OCI-LY3 (cell line): Measurements from ENCODE around the gene COLQ.
A peak's percentile ranks its signal among the peaks of the same experiment; 100 is the strongest.

Experiments
- H2AFZ ChIP-seq: fragments of 200-600, 300-600 bp; shearing (Covaris generic); 2 replicates; pipeline ENCODE4 v1.6.0; 2014; ENCODE audit warnings: antibody characterized with exemption, low read depth, low read length
- H3K27ac ChIP-seq: fragments of 200-600, 300-600 bp; sonication (generic); 2 replicates; pipeline ENCODE4 v1.5.1; 2014; ENCODE audit warnings: mild to moderate bottlenecking, low read length, moderate library complexity, mixed read lengths
- H3K27me3 ChIP-seq: fragments of 200-600, 300-600 bp; sonication (generic); 2 replicates; pipeline ENCODE4 v1.6.1; 2014; ENCODE audit warnings: low read depth, low read length, mixed read lengths
- H3K36me3 ChIP-seq: fragments of 200-600, 300-600 bp; sonication (generic); replicated peaks from 2 replicates; pipeline ENCODE3; 2014; ENCODE audit warnings: low read depth, low read length, mixed read lengths
- H3K4me1 ChIP-seq: fragments of 300-600, 200-600 bp; sonication (generic); 2 replicates; pipeline ENCODE4 v1.6.1; 2014; ENCODE audit warnings: low read length, mixed read lengths
- H3K4me2 ChIP-seq: fragments of 200-600, 300-600 bp; sonication (generic); 2 replicates; pipeline ENCODE4 v1.6.1; 2014; ENCODE audit warnings: low read length, mixed read lengths
- H3K4me3 ChIP-seq: fragments of 300-600, 200-600 bp; sonication (generic); 2 replicates; pipeline ENCODE4 v1.5.1; 2014; ENCODE audit warnings: antibody characterized with exemption, mild to moderate bottlenecking, low read length, moderate library complexity
- H3K79me2 ChIP-seq: fragments of 300-600, 200-600 bp; shearing (Covaris generic); 2 replicates; pipeline ENCODE4 v1.6.1; 2014; ENCODE audit warnings: mild to moderate bottlenecking, low read length, mixed read lengths
- H3K9ac ChIP-seq: fragments of 300-600, 200-600 bp; shearing (Covaris generic); 2 replicates; pipeline ENCODE4 v1.6.0; 2014; ENCODE audit warnings: mild to moderate bottlenecking, low read length, moderate library complexity
- H3K9me3 ChIP-seq: fragments of 200-600, 300-600 bp; shearing (Covaris generic); 2 replicates; pipeline ENCODE4 v1.6.1; 2014; ENCODE audit warnings: low read length, mixed read lengths; ENCODE audit not compliant: insufficient read depth
- H4K20me1 ChIP-seq: fragments of 200-600, 300-600 bp; sonication (generic); 2 replicates; pipeline ENCODE4 v1.6.1; 2016; ENCODE audit warnings: low read length, mixed read lengths; ENCODE audit not compliant: insufficient read depth
- EZH2phosphoT487 ChIP-seq: fragments of 200-600 bp; shearing (Covaris generic); IDR thresholded peaks from 2 replicates; pipeline ENCODE4 v1.6.1; 2018; ENCODE audit warnings: antibody characterized with exemption, mixed run types, low read depth
- TF ChIP-seq, protein P1 (sequence below): fragments of 200-600, 300-600 bp; sonication (generic); IDR thresholded peaks from 2 replicates; pipeline ENCODE4 v1.5.1; 2014; ENCODE audit warnings: antibody characterized with exemption, low read length, low read depth

COLQ gene

DNA sequence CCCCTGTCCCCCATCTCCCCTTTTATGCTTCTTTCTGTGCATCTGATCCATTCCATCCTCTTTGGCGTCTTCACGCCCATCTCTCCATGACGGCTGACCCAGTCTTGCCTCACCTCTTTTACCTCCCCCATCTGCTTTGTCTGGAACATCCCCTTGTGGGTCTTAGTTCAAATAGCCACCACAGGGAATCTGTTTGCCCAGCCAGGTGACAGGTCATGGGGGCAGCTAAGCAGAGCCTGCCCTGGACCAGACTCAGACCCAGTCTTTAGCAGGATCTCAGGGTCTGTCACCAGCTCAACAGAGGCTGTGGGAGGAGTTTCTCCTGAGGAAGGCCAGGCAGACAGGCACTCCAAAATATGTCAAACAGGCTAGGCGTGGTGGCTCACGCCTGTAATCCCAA lies 28.1 kb downstream of the COLQ start:
- TF ChIP-seq, protein P1, sequence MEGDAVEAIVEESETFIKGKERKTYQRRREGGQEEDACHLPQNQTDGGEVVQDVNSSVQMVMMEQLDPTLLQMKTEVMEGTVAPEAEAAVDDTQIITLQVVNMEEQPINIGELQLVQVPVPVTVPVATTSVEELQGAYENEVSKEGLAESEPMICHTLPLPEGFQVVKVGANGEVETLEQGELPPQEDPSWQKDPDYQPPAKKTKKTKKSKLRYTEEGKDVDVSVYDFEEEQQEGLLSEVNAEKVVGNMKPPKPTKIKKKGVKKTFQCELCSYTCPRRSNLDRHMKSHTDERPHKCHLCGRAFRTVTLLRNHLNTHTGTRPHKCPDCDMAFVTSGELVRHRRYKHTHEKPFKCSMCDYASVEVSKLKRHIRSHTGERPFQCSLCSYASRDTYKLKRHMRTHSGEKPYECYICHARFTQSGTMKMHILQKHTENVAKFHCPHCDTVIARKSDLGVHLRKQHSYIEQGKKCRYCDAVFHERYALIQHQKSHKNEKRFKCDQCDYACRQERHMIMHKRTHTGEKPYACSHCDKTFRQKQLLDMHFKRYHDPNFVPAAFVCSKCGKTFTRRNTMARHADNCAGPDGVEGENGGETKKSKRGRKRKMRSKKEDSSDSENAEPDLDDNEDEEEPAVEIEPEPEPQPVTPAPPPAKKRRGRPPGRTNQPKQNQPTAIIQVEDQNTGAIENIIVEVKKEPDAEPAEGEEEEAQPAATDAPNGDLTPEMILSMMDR: no peak
- TF ChIP-seq EZH2phosphoT487: no peak
- Histone ChIP-seq H2AFZ (no peak overlapping the region), H3K27me3 (0 out of 2 replicates have a peak, but pooled peaks cover 10% of the 10 kb centered on the region), H3K9me3 (no peaks in the 10 kb centered on the region), H3K27ac (no peak overlapping the region), H3K4me1 (peaks cover 24% of the 10 kb centered on the region), H3K4me2 (no peak overlapping the region), H4K20me1 (no peaks in the 10 kb centered on the region), H3K79me2 (no peaks in the 10 kb centered on the region), H3K36me3 (no peaks in the 10 kb centered on the region), H3K4me3 (no peak overlapping the region), H3K9ac (no peak overlapping the region)

DNA sequence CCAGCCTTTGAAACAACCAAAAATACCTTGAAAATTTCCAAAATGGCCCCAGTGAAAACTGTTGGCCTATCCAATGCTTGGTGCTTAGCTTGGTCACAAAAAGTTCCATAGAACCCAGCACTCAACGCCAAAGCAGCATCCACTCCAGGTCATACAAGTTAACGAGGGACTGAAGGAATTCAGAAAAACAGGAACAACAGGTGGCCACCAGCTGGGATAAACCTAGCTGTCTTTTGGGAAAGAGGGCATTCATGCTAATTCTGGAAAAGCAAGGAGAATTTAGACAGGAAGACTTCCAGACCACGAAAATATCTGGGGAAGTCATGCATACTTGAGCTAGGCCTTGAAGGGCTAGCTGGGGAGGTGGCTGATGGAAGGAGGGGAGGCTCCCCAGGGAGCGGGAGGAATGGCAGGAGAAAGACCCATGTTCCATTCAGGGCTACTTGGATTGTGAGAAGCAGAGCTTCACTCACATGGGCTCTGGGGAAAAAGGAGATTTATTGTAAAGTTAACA lies 28.6 kb downstream of the COLQ start:
- Histone ChIP-seq H3K9ac (no peak overlapping the region), H4K20me1 (no peaks in the 10 kb centered on the region), H3K4me1 (peaks cover 24% of the 10 kb centered on the region), H3K27ac (no peak overlapping the region), H3K4me3 (no peak overlapping the region), H3K4me2 (no peak overlapping the region), H3K79me2 (no peaks in the 10 kb centered on the region), H3K36me3 (no peaks in the 10 kb centered on the region), H3K27me3 (0 out of 2 replicates have a peak, but pooled peaks cover 10% of the 10 kb centered on the region), H2AFZ (no peak overlapping the region), H3K9me3 (no peaks in the 10 kb centered on the region)
- TF ChIP-seq, protein P1: no peak

DNA sequence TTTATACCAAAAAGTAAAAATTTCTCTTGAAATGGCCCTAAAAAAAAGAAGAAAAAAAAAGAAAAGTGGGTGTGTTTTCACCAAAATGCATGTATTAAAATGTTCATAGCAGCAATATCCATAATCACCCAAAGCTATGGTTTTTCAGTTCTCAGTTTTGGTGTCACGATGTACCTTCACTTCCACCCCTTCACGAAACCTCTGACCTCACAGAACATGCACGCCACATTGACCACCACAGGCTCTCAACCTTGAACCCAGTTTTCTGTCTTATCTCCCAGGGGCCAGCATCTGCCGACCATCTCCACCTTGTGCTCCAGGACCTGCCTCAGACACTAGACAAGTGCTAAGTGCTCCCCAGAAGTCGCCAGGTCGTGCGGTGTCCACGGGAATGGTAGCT lies 30.4 kb downstream of the COLQ start:
- H3K9ac ChIP-seq: no peak overlapping the region
- no peaks in the 10 kb centered on the region for H4K20me1 ChIP-seq
- no peak overlapping the region for H3K4me3 ChIP-seq
- H3K9me3 ChIP-seq: no peaks in the 10 kb centered on the region
- H3K27me3 ChIP-seq: 0 out of 2 replicates have a peak, but pooled peaks cover 14% of the 10 kb centered on the region
- no peak overlapping the region for H3K27ac ChIP-seq
- H3K4me1 ChIP-seq: peaks cover 10% of the 10 kb centered on the region
- no peaks in the 10 kb centered on the region for H3K79me2 ChIP-seq
- no peak overlapping the region for H2AFZ ChIP-seq
- no peaks in the 10 kb centered on the region for H3K36me3 ChIP-seq
- peak overlapping the region; percentile 12; the same call in 1 of the 2 replicates for H3K4me2 ChIP-seq
- TF ChIP-seq EZH2phosphoT487: no peak

DNA sequence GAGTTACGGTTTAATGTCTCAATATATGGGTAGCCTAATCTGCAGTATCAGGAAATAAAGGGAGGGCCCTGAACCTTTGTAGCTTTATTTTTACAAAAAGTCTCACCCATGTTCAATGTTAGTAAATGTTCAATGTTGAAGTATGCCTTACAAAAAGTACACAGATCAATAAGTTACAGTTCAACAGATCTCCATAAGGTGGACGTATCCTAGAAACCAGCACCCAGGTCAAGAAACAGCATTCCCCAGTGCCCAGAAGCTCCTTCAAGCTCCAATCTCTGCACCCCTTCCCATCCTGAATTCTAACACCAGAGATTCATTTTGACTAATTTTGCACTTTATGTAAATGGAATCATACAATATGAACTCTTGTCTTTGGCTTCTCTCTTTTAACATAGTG lies 31.3 kb downstream of the COLQ start:
- Histone ChIP-seq H3K27ac (no peak overlapping the region), H3K4me1 (peaks cover 10% of the 10 kb centered on the region), H3K4me2 (no peak overlapping the region), H3K9me3 (no peaks in the 10 kb centered on the region), H3K79me2 (no peaks in the 10 kb centered on the region), H4K20me1 (no peaks in the 10 kb centered on the region), H3K4me3 (no peak overlapping the region), H2AFZ (no peak overlapping the region), H3K9ac (no peak overlapping the region), H3K36me3 (no peaks in the 10 kb centered on the region), H3K27me3 (0 out of 2 replicates have a peak, but pooled peaks cover 13% of the 10 kb centered on the region)
- TF ChIP-seq, protein P1: no peak
- TF ChIP-seq EZH2phosphoT487: no peak

DNA sequence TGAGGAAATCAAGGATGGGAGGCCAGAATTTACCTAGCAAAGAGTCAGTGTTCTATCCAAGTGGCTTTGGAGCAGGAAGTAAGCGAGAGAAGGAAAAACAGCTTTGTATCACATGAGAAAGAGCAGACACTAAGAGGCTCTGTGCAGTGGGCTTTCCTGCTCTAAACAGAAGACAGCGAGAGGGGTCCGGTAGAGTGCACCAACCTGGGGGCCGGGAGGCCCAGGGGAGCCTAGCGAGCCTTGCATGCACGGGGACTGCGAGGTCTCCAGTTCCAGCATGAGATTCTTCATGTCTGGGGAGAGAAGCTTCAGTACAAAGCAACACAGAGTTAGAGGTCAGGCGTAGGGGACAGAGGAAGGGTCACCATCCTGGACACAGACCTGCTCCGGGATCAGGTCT lies 33.5 kb downstream of the COLQ start:
- H2AFZ ChIP-seq: no peak overlapping the region
- H3K27ac ChIP-seq: no peak overlapping the region
- H3K79me2 ChIP-seq: no peaks in the 10 kb centered on the region
- H3K4me3 ChIP-seq: no peak overlapping the region
- H3K4me1 ChIP-seq: peaks cover 10% of the 10 kb centered on the region
- TF ChIP-seq, protein P1: no peak
- no peak for TF ChIP-seq EZH2phosphoT487
- H3K36me3 ChIP-seq: no peaks in the 10 kb centered on the region
- H4K20me1 ChIP-seq: no peaks in the 10 kb centered on the region
- 0 out of 2 replicates have a peak, but pooled peaks cover 9% of the 10 kb centered on the region for H3K27me3 ChIP-seq
- H3K9me3 ChIP-seq: no peaks in the 10 kb centered on the region
- H3K4me2 ChIP-seq: no peak overlapping the region
- H3K9ac ChIP-seq: no peak overlapping the region
